Measurements from ENCODE around the gene NCK2. TPM values are rescaled to one million over a fixed set of nuclear protein-coding genes. Genes with fewer than 3 reads are reported as not detected.

NCK2 gene
- total RNA-seq, 1 experiment from 2014 or later, result 45.4 TPM

- no peak overlapping the region for H3K4me2 ChIP-seq (ENCODE audit: low read length)
- peaks cover 36% of the 10 kb centered on the region for H3K79me2 ChIP-seq (ENCODE audit: low read length)
- ChIA-PET CTCF (no interaction called here), POLR2A (ENCODE audit: unreplicated experiment) (no interaction called here)
- no peaks in the 10 kb centered on the region for H3K9me2 ChIP-seq (replicated peaks; ENCODE audit: low read length)
- intact Hi-C loops (cut with micrococcal nuclease), result no loop called here
- no peak for ATAC-seq
- H4K20me1 ChIP-seq (ENCODE audit: low read length), result 0 out of 2 replicates have a peak, but pooled peaks cover 4% of the 10 kb centered on the region
- H3K4me1 ChIP-seq (ENCODE audit: insufficient read depth, low read length), result no peaks in the 10 kb centered on the region
- H3K27ac ChIP-seq (ENCODE audit: low read length), result no peak overlapping the region
- no peak for TF ChIP-seq CTCF (conservative IDR thresholded peaks at IDR 0.05; ENCODE audit: low read depth, low read length)
- TF ChIP-seq EZH2 (IDR thresholded peaks at IDR 0.05; ENCODE audit: low read length, unreplicated experiment), result no peak
- TF ChIP-seq EZH2phosphoT487 (IDR thresholded peaks at IDR 0.05; ENCODE audit: borderline replicate concordance, low read length), result no peak
- H3K4me3 ChIP-seq (ENCODE audit: low read length), result no peak overlapping the region
- DNase-seq, result no peak
- 0 out of 2 replicates have a peak, but pooled peaks cover 4% of the 10 kb centered on the region for H3K9me3 ChIP-seq (ENCODE audit: low read length)
- no peaks in the 10 kb centered on the region for H3K27me3 ChIP-seq (ENCODE audit: low read length)
- no TSS peak for BruUV-seq (replicated peaks)
- no peak overlapping the region for H3K9ac ChIP-seq (ENCODE audit: low read length)
- no peak overlapping the region for H2AFZ ChIP-seq (ENCODE audit: low read length)
- no peaks in the 10 kb centered on the region for H3F3A ChIP-seq (ENCODE audit: low read length, unreplicated experiment)
- H3K36me3 ChIP-seq (ENCODE audit: low read depth, low read length), result peaks cover 3% of the 10 kb centered on the region; the same call in 1 of the 2 replicates
Observed at GRCh38 chr2:105834931-105835330, 90.2 kb downstream of the NCK2 start.

- Histone ChIP-seq H2AFZ (ENCODE audit: low read length) (no peak overlapping the region), H3K4me2 (ENCODE audit: low read length) (no peak overlapping the region), H3K9me3 (ENCODE audit: low read length) (0 out of 2 replicates have a peak, but pooled peaks cover 4% of the 10 kb centered on the region), H3K27me3 (ENCODE audit: low read length) (no peaks in the 10 kb centered on the region), H3K27ac (ENCODE audit: low read length) (no peak overlapping the region), H3K4me1 (ENCODE audit: insufficient read depth, low read length) (no peaks in the 10 kb centered on the region), H4K20me1 (ENCODE audit: low read length) (0 out of 2 replicates have a peak, but pooled peaks cover 4% of the 10 kb centered on the region), H3K4me3 (ENCODE audit: low read length) (no peak overlapping the region), H3K9me2 (replicated peaks; ENCODE audit: low read length) (no peaks in the 10 kb centered on the region), H3K79me2 (ENCODE audit: low read length) (peaks cover 36% of the 10 kb centered on the region), H3F3A (ENCODE audit: low read length, unreplicated experiment) (no peaks in the 10 kb centered on the region), H3K36me3 (ENCODE audit: low read depth, low read length) (peaks cover 3% of the 10 kb centered on the region; the same call in 1 of the 2 replicates), H3K9ac (ENCODE audit: low read length) (no peak overlapping the region)
- no peak for ATAC-seq
- DNase-seq, result no peak
- CTCF ChIA-PET, result no interaction called here
- TF ChIP-seq EZH2phosphoT487 (IDR thresholded peaks at IDR 0.05; ENCODE audit: borderline replicate concordance, low read length), result no peak
- TF ChIP-seq CTCF (conservative IDR thresholded peaks at IDR 0.05; ENCODE audit: low read depth, low read length), result no peak
- no peak for TF ChIP-seq EZH2 (IDR thresholded peaks at IDR 0.05; ENCODE audit: low read length, unreplicated experiment)
- intact Hi-C loops (cut with micrococcal nuclease), result no loop called here
- POLR2A ChIA-PET (ENCODE audit: unreplicated experiment), result no interaction called here
- BruUV-seq (replicated peaks), result no TSS peak
Observed at GRCh38 chr2:105836341-105836740, 91.6 kb downstream of the NCK2 start.

GRCh38 chr2:105836840-105837692 lies 92.4 kb downstream of the NCK2 start:
- Histone ChIP-seq H3K79me2 (ENCODE audit: low read length) (peaks cover 36% of the 10 kb centered on the region), H3K4me1 (ENCODE audit: insufficient read depth, low read length) (no peaks in the 10 kb centered on the region), H3K36me3 (ENCODE audit: low read depth, low read length) (peaks cover 3% of the 10 kb centered on the region; the same call in 1 of the 2 replicates), H3K9ac (ENCODE audit: low read length) (no peak overlapping the region), H3K4me3 (ENCODE audit: low read length) (no peak overlapping the region), H3K4me2 (ENCODE audit: low read length) (no peak overlapping the region), H2AFZ (ENCODE audit: low read length) (no peak overlapping the region), H4K20me1 (ENCODE audit: low read length) (0 out of 2 replicates have a peak, but pooled peaks cover 4% of the 10 kb centered on the region), H3F3A (ENCODE audit: low read length, unreplicated experiment) (no peaks in the 10 kb centered on the region), H3K9me3 (ENCODE audit: low read length) (0 out of 2 replicates have a peak, but pooled peaks cover 4% of the 10 kb centered on the region), H3K27ac (ENCODE audit: low read length) (no peak overlapping the region), H3K9me2 (replicated peaks; ENCODE audit: low read length) (no peaks in the 10 kb centered on the region), H3K27me3 (ENCODE audit: low read length) (no peaks in the 10 kb centered on the region)
- intact Hi-C loops (cut with micrococcal nuclease), result no loop called here
- no peak for TF ChIP-seq EZH2 (IDR thresholded peaks at IDR 0.05; ENCODE audit: low read length, unreplicated experiment)
- TF ChIP-seq CTCF (conservative IDR thresholded peaks at IDR 0.05; ENCODE audit: low read depth, low read length), result no peak
- no peak for TF ChIP-seq EZH2phosphoT487 (IDR thresholded peaks at IDR 0.05; ENCODE audit: borderline replicate concordance, low read length)
- POLR2A ChIA-PET (ENCODE audit: unreplicated experiment), result no interaction called here
- CTCF ChIA-PET, result no interaction called here
- no TSS peak for BruUV-seq (replicated peaks)
- ATAC-seq, result no peak
- no peak for DNase-seq
